Stimulated activated CD4-positive, alpha-beta T cell treated with anti-CD3 and anti-CD28 coated beads, Interleukin-15, amount 100 ng/mL, for 48 hours (primary cell): ENCODE measurements around the gene CLCNKB.
A peak's percentile ranks its signal among the peaks of the same experiment; 100 is the strongest.
"Not testable (repeated sequence)": the region's sequence is repeated elsewhere in the genome, so short reads cannot be mapped to it uniquely, and the experiment has no call there.

ENCODE experiments used
- DNase-seq, 2 donors: peaks; one replicate each; pipeline ENCODE4 v3.0.0-alpha.2; 2020; ENCODE audit warnings: low read depth in 2 of 2

The CLCNKB gene

DNA sequence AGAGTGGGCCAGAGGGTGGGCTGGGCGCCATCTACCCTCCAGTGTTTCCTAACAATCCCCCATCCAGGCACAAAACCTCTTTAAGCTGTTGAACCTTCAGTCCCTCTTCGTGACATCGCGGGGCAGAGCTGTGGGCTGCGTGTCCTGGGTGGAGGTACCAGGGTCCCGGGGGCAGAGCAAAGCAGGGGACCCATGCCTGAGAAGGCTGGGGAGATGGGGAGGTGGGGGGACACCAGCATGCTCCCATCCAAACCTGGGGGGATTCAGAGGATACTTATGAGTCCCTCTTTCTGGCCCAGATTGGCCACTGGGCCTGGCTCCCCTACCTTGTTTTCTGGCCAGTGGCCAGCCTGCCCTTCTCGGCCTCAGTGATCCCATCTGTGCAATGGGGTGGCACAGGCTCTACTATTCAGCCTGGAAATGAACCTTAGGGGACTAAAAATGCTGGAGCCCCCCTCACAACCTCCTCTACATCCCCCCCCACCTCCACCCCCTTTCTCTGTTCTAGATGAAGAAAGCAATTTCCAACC, 10.4 kb upstream of the CLCNKB start:
- DNase-seq, result not testable (repeated sequence)

DNA sequence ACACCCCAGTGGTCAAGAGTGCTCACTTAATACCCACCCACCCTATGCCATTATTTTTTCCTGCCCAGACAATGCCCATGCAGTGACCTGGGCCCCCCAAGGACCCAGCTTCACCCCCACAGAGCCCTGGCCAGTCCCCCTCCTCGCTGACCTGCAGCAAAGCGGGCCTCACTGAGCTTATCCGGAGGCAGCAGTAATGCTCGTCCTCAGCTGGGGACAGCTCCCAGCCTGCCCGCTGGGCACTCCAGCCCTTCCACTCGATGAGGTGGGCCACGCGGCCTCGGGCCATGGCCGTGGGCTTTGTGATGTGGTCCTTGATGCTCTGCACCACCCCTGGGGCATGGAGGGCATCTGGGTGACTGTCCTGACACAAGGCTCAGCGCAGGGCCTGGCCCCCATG, 7.1 kb upstream of the CLCNKB start:
- not testable (repeated sequence) for DNase-seq

DNA sequence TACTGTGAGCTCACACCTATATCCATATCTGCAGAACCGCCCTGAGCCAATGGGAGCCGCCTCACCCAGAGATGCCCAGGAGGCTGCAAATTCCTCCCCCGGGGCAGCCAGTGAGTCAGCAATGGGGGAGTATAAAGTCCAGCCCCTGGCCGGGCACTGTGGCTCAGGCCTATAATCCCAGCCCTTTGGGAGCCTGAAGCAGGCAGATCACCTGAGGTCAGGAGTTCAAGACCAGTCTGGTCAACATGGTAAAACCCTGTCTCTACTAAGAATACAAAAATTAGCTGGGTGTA, 5.0 kb upstream of the CLCNKB start:
- no peak for DNase-seq

DNA sequence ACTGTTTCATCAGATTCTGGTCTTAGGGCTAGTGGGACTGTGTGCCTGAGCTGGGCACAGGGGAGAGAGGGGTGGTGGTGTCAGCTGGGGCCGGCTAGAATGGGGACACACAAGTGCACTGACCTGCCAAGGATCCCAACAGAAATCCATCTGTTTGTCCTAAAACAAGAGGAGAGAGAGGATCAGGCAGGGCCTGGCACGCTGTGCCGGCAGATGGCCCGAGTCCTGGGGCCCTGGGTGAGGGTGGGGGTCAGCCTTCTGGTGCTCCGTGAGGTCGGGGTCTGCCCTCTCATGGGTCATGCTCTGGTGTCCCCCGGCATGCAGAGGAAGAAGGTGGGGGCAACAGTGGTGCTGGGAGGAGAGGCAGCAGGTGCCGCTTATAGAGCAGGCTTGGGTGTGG, 3.7 kb upstream of the CLCNKB start:
- not testable (repeated sequence) for DNase-seq

DNA sequence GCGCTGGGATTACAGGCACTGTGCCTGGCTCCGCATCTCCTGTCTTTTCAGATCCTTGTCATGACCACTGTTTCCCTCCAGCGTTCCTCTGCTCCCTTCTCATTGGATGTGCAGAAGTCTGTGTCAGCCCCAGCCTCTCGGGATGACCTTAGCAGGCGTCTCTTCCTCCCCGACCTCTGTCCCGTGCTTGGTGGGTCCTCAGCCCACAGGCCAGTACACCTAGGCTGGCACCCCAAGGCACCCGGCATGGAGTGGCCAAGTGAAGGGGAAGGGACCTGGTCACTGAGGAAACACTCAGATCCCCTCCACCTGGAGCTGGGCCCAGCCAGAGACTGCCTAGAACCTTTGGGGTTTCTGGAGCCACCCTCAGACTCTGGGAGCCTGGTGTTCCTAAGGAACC, 2.4 kb upstream of the CLCNKB start:
- no peak for DNase-seq

DNA sequence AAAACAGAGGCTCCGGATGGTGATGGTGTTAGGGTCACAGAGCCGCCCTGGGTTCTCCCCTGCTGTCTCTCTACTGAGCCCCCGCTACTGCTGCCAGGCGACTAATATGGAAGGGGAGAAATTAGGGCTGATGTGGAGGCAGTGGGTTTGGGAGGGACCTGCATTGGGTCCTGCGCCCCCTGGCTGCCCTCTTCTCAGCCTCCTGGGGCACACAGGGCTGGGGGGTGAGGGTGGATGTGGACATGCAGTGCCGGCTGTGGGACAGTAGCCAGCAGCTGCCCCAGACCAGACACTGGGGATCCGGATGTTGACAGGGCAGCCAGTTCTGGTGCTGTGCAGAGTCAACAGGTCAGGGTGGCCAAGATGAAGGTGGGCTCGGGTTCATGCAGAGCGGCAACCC, 1.5 kb upstream of the CLCNKB start:
- no peak for DNase-seq

DNA sequence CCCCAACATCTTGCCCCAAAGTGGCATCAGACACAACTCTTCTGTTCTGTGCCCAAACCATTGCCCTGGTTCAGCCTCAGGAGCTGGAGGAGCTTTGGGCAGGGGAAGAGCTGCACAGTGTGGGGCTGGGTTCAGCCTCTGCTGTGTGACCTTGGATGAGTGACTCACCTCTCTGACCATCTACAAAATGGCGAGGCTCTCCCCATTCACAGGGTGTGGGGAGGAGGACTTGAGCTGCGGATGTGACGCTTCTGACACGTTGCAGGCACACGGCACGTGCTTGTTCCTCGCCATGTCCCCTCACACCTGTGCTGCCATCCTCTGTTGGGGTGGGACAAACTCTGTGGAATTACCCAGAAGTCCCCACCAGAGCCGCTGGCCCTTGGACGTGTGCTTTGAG, 928 bp upstream of the CLCNKB start:
- not testable (repeated sequence) for DNase-seq

DNA sequence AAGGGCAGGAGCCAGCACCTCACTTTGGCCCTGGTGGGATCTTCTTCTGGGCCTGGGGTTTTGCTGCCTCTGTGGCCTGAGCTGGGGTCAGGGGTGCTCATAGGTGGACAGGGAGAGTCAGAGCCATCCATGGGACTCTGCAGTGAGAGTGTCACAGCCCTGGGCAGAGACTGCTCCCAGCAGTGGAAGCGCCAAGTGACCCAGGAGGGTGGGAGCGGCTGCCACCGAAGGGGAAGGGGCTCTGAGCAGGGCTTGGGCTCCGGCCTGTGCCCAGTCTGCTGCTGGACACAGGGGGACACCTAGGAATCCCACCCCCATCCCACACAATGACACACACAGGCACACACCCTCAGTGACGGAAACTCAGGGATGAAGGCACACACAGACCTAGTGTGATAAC, 368 bp downstream of the CLCNKB start:
- DNase-seq, result no peak

DNA sequence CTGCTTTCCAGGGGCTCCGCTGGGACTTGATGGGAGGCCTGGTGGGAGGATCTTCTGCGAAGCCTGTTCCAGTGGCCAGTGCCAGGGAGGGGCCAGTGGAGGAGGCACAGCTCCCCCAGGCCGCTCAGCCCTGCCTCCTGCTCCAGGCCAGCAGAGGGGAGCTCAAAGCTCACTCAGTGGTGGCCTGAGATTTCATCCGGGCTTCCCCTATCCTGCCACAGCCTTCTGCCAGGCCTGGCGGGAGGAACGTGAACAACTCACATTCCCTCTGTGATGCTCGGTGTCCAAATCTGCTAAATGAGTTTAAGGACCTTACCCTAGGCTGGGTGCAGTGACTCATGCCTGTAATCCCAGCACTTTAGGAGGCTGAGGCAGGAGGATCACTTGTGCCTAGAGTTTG, 3.3 kb downstream of the CLCNKB start:
- no peak for DNase-seq

DNA sequence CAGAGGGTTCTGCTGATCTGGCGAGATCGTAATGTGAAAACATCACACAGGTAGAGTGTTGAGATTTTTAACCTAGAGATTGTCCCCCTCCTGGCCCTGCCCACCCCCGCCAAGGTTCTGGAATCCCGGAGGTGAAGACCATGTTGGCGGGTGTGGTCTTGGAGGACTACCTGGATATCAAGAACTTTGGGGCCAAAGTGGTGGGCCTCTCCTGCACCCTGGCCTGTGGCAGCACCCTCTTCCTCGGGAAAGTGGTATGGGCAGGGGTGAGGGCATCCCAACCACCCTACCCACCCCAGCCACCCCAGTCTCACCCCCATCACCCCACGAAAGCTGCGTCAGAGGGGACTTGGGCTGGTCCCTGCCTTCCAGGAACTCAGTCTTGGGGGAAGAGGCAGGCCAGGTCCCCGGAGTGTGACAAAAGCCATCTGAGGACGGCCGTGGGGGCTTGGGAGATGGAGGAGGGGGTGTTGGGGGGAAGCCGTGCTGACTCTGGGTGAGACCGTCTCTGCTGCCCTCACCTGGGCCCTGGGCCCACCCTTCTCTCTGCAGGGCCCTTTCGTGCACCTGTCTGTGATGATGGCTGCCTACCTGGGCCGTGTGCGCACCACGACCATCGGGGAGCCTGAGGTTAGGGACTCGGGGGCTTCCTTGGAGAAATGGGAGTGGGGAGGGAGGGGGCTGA, 4.4 kb downstream of the CLCNKB start:
- DNase-seq, result no peak

DNA sequence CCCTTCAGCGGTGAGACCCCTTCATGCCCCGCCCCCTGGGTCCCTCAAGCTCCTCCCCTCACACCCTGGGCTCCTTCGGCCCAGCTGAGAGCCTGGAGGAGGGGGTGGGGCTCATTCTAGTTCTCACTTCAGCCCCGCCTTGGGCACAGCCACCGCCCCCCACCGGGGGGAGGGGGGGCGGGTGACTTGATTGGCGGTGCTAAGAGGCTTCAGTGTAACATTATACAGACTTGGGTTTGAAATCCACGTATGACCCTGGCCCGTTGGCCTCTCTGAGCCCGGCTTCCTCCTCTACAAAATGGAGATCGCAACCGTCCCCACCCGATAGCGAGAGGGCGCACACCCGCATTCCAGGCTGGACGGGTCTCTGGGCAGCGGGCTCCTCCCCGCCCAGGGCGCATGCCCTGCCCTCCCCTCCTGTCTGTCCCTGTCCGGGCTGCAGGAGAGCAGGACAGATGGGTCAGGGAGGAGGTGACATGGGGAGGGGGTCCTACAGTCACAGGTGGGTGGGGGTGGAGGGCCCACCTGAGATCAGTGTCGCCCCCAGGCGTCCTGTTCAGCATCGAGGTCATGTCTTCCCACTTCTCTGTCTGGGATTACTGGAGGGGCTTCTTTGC, 5.1 kb downstream of the CLCNKB start:
- peak; percentile 10 to 28 for DNase-seq

DNA sequence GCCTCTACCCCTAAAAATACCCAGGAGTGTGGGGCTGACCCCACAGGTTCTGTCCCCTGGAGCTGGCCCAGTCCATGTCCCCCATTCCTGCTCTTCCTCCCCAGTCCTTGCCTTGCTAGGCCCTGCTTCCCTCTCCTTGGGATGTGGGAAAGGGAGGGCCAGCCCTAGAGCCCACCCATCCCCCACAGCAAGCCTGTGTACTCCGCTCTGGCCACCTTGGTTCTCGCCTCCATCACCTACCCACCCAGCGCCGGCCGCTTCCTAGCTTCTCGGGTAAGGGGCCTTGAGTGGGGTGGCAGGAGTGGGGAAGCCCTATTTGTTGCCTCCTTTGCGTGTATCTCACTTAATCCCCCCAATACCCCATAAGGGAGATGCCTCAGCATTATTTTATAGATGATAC, 6.7 kb downstream of the CLCNKB start:
- no peak for DNase-seq

DNA sequence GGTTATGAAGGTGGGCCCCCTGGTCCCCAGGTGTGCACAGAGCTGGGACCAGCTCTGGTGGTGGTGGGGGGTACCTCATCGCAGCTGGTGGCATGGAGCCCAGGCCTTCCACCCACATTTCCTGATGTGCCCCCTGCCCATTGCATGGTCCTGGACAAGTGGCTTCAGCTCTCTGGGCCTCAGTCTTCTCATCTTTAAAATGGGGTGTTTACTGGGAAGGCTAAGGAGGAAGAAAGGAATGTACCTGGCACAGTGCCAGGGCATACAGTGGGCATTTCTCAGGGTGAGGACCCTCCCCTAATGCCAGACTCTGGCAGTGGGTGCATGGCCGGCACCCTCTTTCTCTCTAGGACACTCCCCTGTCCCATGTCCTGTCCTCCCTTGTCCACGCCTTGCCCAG, 7.5 kb downstream of the CLCNKB start:
- DNase-seq, result no peak

DNA sequence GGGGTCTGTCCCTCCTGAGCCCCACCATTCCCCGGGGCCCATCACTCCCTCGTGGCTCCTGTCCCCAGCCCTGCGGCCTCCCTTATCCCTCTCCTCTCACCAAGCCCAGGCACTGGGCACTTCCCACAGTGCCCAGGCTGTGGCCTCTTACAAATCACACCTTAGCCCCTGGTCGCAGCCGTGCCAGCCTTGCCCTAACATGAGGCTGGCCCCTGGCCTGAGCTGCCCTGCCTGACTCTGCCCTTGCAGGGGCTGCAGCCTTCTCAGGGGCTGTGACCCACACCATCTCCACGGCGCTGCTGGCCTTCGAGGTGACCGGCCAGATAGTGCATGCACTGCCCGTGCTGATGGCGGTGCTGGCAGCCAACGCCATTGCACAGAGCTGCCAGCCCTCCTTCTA, 8.4 kb downstream of the CLCNKB start:
- not testable (repeated sequence) for DNase-seq

DNA sequence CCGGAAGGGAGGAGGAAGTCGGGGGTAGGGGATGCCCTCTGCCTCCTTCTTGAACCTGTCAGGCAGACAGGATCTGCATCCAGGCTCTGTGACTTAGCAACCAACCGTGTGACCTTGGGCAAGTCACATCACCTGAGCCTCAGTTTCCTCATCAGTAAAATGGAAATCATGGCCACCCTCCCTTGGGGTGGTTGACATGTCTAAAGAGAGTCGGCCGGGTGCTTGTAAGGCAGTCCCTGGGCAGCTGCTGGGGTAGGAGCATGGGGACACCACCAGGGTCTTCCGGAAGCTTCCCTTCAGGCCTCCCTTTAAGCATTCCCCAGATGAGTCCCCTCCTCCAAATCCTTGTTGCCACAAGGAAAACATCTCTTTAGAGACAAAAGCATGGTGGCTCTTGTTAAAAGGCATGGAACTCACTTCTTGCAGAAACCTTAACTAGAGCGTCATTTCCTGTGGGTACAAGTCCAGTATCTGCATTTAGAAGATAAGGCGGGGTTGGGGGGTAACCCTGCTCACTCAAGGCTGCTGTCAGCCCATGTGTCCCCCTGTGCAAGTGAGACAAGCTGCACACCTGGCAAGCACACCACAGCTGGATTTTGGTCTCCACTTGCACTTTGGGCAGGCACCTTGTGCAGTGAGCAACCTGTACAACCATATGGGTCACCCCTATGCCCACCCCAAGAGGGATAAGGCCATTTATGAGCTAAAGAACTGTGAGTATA, 10.4 kb downstream of the CLCNKB start:
- no peak for DNase-seq

DNA sequence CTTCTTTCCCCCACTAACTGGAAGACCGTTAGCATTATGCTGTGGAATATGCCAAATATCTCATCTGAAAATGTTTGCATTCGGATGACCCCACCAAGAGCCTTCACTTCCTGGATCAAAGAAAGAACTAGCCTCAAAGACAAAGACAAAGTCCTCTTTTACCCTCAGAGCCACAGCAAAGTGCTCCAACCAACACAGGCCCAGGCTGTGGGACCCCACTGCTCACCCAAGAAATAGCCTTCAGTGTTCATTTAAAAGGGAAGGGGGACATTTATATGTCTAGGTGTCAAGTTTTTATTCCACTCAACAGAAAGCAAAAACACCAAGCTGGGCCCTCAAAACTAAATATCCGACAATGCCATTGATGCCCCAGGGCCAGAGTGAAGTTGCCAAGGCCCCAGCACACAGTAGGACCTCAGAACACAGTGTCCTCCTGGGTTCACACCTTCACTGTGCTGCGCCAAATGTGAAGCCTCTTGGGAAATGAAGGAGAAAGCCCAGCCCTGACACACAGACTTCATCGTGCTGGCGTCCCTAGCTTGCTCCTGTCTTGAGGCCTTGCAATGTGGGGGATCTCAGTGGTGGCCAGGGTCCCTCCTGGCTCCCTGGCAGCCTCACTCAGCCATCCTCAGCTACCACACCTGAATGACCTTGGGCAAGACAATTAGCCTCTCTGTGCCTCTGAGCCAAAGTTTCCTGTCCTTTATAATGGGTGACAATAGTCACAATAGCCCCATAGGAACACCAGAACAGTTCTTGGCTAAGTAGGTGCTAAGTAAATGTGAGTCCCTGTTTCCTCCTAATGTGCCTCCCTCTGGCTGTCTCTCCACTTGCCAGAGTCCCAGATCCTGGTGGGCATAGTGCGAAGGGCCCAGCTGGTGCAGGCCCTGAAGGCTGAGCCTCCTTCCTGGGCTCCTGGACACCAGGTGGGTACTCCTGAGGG, 11.3 kb downstream of the CLCNKB start:
- no peak for DNase-seq

DNA sequence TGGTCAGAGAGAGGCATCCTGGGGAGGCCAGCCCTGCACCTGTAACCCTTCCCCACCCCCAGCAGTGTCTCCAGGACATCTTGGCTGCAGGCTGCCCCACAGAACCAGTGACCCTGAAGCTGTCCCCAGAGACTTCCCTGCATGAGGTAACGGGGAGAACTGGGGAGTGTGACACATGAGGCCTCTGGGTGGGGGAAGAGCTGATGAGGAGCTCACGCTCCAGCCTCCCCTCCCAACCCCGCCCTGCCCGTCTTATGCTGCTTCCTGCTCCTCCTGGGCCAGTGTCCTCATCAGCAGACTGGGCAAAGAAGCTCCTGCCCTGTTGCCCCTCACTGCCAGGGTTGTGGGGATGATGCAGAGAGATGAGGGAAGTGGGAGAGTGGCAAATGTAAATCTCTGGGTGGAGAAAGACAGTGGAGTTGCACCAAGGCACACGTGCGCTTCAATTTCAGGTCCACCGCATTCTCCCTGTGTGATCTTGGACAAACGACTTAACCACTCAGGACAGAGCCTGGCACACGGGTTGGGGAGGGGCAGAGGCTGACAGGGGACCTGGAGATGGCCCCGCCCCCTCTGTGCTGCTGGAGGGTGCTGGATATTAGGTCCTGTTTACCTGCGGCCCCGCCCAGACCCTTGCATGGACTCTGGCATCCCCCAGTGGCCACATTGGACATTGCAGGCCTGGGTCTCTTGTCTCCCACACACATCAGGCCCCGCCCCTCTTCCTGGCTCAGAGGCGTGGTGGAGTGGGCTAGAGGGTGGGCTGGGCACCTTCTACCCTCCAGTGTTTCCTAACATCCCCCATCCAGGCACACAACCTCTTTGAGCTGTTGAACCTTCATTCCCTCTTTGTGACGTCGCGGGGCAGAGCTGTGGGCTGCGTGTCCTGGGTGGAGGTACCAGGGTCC, 12.3 kb downstream of the CLCNKB start:
- peak; percentile 76 to 87 for DNase-seq

DNA sequence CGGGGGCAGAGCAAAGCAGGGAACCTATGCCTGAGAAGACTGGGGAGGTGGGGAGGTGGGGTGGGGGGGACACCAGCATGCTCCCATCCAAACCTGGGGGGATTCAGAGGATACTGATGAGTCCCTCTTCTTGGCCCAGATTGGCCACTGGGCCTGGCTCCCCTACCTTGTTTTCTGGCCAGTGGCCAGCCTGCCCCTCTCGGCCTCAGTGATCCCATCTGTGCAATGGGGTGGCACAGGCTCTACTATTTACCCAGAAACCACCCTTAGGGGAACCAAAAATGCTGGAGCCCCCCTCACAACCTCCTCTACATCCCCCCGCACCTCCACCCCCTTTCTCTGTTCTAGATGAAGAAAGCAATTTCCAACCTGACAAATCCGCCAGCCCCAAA, 12.9 kb downstream of the CLCNKB start:
- not testable (repeated sequence) for DNase-seq

DNA sequence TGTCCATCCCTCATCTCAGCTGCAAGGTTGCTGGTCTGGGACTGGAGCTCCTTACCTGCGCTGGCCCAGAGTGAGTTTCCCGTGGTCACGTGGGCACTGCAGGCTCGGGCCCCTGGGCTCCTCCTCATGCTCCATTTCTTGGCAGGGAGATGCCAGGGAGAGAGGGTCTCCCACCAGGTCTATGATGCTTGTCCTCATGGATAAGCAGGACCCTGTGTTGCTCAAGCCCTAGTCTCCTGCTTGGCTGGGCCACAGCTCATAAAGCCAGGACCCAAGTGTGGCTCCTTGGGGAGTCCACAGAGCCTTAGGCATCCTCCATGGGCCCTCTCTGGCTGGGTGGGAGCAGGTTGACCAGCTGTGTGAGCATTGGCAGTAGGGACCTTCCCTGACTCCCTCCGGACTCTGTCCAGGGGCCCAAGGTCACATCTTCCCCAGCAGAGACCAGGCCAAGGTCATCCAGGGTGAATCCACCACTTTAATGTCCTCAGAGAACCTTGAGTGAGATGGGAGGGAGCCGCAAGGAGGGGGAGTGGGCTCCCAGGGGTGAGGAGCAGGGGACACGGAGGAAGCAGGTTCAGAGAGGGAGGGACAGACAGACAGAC, 13.8 kb downstream of the CLCNKB start:
- not testable (repeated sequence) for DNase-seq

DNA sequence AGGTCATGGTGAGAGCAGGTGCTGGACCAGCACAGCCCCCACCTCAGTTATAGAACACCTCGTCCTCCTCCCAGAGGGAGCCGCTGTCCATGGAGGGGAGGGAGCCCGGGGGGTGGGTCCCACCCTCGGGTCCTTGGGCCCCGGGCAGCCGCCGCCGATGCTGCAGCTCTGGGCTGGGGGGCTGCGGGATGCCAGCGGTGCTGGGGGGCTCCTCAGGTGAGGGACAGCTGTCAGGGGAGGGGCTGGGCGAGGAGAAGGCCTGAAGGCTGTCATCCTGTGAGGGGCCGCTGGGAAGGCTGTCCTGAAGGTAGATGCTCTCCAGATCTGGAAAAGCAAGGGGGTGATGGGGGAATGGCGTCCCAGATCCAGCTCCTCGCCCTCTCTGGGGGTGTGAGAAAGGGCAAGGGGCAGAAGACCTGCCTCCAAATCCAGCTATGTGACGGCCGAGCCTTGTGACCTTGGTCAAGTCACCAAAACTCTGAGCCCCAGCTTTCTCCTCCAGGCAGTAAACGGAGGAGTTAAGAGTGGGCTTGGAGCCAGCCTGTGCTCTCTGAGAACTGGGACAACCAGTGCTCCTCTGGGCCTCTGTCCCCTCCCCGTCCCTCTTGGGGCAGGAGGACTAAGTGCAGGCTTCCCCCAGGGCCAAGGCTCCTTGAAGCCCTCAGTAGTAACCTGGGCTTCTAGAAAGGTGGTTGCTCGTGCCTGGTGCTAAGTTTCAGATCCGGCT, 15.0 kb downstream of the CLCNKB start:
- not testable (repeated sequence) for DNase-seq
